OCI-LY1 (cell line): ENCODE results near the gene DBET.

Experiments
- EZH2 ChIP-seq: fragments of 200-600 bp; sonication (generic), shearing (Covaris generic); IDR thresholded peaks from 2 replicates; pipeline ENCODE4 v1.8.0; 2017; ENCODE audit warnings: borderline replicate concordance, mixed run types, mild to moderate bottlenecking, antibody characterized with exemption, low read length, moderate library complexity, mixed read lengths
- TF ChIP-seq, protein P1 (sequence below): fragments of 200-600 bp; sonication (generic), shearing (Covaris generic); IDR thresholded peaks from 2 replicates; pipeline ENCODE4 v1.5.1; 2017; ENCODE audit warnings: mild to moderate bottlenecking, antibody characterized with exemption, low read length, moderate library complexity, mixed read lengths

GRCh38 chr4:190019023-190019858 lies 45.1 kb upstream of the DBET start:
- TF ChIP-seq, protein P1, sequence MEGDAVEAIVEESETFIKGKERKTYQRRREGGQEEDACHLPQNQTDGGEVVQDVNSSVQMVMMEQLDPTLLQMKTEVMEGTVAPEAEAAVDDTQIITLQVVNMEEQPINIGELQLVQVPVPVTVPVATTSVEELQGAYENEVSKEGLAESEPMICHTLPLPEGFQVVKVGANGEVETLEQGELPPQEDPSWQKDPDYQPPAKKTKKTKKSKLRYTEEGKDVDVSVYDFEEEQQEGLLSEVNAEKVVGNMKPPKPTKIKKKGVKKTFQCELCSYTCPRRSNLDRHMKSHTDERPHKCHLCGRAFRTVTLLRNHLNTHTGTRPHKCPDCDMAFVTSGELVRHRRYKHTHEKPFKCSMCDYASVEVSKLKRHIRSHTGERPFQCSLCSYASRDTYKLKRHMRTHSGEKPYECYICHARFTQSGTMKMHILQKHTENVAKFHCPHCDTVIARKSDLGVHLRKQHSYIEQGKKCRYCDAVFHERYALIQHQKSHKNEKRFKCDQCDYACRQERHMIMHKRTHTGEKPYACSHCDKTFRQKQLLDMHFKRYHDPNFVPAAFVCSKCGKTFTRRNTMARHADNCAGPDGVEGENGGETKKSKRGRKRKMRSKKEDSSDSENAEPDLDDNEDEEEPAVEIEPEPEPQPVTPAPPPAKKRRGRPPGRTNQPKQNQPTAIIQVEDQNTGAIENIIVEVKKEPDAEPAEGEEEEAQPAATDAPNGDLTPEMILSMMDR = no peak
- TF ChIP-seq EZH2 = no peak
